ENCODE data around the gene TTYH1.

DNA sequence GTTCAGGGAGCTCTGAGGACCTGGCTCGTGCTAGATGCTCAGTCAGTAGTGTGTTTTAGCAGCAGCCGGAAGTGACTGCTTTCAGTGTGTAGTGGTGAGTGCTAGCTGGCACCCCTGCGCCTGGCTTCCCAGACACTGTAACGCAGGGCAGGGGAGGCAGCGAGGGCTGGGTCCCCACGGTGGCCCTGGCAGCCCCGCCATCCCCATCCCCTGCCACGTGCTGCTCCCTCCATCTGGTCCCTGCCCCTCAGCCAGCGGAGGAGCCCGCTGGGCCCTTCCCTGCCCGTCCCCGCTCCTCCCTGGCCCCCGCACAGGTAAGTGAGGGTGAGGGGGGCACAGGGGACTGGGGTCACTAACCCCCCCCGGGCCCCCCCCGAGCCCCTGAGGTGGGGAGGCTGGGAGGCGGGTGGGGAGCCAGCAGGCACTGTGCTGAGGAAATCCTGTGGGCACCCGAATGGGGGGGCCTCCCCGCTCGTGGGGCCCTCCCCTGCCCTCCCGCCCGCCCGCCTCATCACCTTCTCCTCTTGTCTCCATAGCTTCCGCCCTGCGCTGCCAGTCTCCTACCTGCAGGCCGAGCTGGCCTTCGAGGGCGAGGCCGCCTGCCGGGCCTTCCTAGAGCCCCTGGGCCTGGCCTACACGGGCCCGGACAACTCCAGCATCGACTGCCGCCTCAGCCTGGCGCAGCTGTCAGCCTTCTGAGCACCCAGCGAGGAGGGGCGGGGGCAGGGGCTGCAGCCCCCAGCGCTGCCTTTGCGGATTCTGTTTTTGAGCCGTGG is 45.2 kb downstream of the TTYH1 start:
- TF ChIP-seq POLR2A (IDR thresholded peaks at IDR 0.05; ENCODE audit: low read depth, low read length) (no peak), POLR2AphosphoS5 (IDR thresholded peaks at IDR 0.05; ENCODE audit: low read depth, low read length) (no peak), TAF1 (IDR thresholded peaks at IDR 0.05; ENCODE audit: borderline replicate concordance, low read depth, low read length) (no peak)
